H9 (cell line): ENCODE results near the gene ARL11. TPM values are rescaled to one million over a fixed set of nuclear protein-coding genes. Genes with fewer than 3 reads are reported as not detected.

Experiments used
- DNase-seq: peaks from one replicate; pipeline ENCODE4 v3.0.0-alpha.2; 2017
- H2AFZ ChIP-seq: one replicate; pipeline ENCODE4 v1.6.1; 2013; ENCODE audit warnings: mild to moderate bottlenecking, low read length, control low read depth, moderate library complexity
- H2AK5ac ChIP-seq: 2 replicates; pipeline ENCODE4 v1.6.1; 2013; ENCODE audit warnings: low read length, control low read depth, mixed read lengths; ENCODE audit not compliant: insufficient read length
- H2BK120ac ChIP-seq: one replicate; pipeline ENCODE4 v1.6.1; 2013; ENCODE audit warnings: low read depth, mild to moderate bottlenecking, low read length, control low read depth, inconsistent platforms; ENCODE audit not compliant: poor library complexity, severe bottlenecking
- H2BK12ac ChIP-seq: 2 replicates; pipeline ENCODE4 v1.6.1; 2013; ENCODE audit warnings: low read length, control low read depth, mixed read lengths, low read depth; ENCODE audit not compliant: insufficient read length
- H2BK15ac ChIP-seq: 2 replicates; pipeline ENCODE4 v1.6.1; 2013; ENCODE audit warnings: low read depth, low read length, control low read depth
- H2BK20ac ChIP-seq: one replicate; pipeline ENCODE4 v1.6.1; 2013; ENCODE audit warnings: low read depth, mild to moderate bottlenecking, low read length, control low read depth, inconsistent platforms; ENCODE audit not compliant: poor library complexity, severe bottlenecking
- H2BK5ac ChIP-seq: 2 replicates; pipeline ENCODE4 v1.6.1; 2013; ENCODE audit warnings: low read length, control low read depth, mixed read lengths; ENCODE audit not compliant: insufficient read length
- H3K14ac ChIP-seq: 2 replicates; pipeline ENCODE4 v1.6.1; 2013; ENCODE audit warnings: low read length, control low read depth; ENCODE audit not compliant: insufficient read depth
- H3K18ac ChIP-seq: 2 replicates; pipeline ENCODE4 v1.6.1; 2013; ENCODE audit warnings: low read depth, mild to moderate bottlenecking, mixed read lengths, low read length, control low read depth; ENCODE audit not compliant: insufficient read length
- H3K23ac ChIP-seq: 2 replicates; pipeline ENCODE4 v1.6.1; 2013; ENCODE audit warnings: low read length, control low read depth, mixed read lengths, low read depth; ENCODE audit not compliant: insufficient read length
- H3K23me2 ChIP-seq: 2 replicates; pipeline ENCODE4 v1.6.1; 2013; ENCODE audit warnings: low read depth, mild to moderate bottlenecking, mixed read lengths, low read length, control low read depth; ENCODE audit not compliant: insufficient read length, poor library complexity, severe bottlenecking
- H3K27ac ChIP-seq: 2 replicates; pipeline ENCODE4 v1.5.1; 2013; ENCODE audit warnings: low read length, control low read depth, mixed read lengths, low read depth; ENCODE audit not compliant: insufficient read length
- H3K27me3 ChIP-seq: 2 replicates; pipeline ENCODE4 v1.6.1; 2013; ENCODE audit warnings: low read length, control low read depth, inconsistent platforms; ENCODE audit not compliant: insufficient read depth
- H3K4ac ChIP-seq: 2 replicates; pipeline ENCODE4 v1.6.1; 2013; ENCODE audit warnings: low read depth, mild to moderate bottlenecking, control low read depth, inconsistent platforms, low read length, moderate library complexity
- H3K4me1 ChIP-seq: 2 replicates; pipeline ENCODE4 v1.6.1; 2013; ENCODE audit warnings: low read length, control low read depth, inconsistent platforms; ENCODE audit not compliant: insufficient read depth
- H3K4me2 ChIP-seq: 2 replicates; pipeline ENCODE4 v1.6.1; 2013; ENCODE audit warnings: low read length, control low read depth, mixed read lengths; ENCODE audit not compliant: insufficient read length, insufficient read depth
- H3K56ac ChIP-seq: 2 replicates; pipeline ENCODE4 v1.6.1; 2013; ENCODE audit warnings: low read depth, mild to moderate bottlenecking, mixed read lengths, low read length, control low read depth; ENCODE audit not compliant: insufficient read length
- H3K79me1 ChIP-seq: 2 replicates; pipeline ENCODE4 v1.6.1; 2013; ENCODE audit warnings: low read depth, mild to moderate bottlenecking, moderate library complexity, low read length, control low read depth, inconsistent platforms; ENCODE audit not compliant: insufficient read depth, poor library complexity, severe bottlenecking
- H3K79me2 ChIP-seq: 2 replicates; pipeline ENCODE4 v1.6.1; 2013; ENCODE audit warnings: low read length, control low read depth, inconsistent platforms; ENCODE audit not compliant: insufficient read depth
- H3K9ac ChIP-seq: 2 replicates; pipeline ENCODE4 v1.6.1; 2013; ENCODE audit warnings: low read length, control low read depth, mixed read lengths; ENCODE audit not compliant: insufficient read length; ENCODE audit errors: extremely low read depth
- H3K9me3 ChIP-seq: one replicate; pipeline ENCODE4 v1.6.1; 2013; ENCODE audit warnings: low read depth, low read length, inconsistent platforms; ENCODE audit not compliant: control insufficient read depth
- H3T11ph ChIP-seq: one replicate; pipeline ENCODE4 v1.6.1; 2013; ENCODE audit warnings: mild to moderate bottlenecking, low read length, control low read depth, inconsistent platforms
- H4K20me1 ChIP-seq: one replicate; pipeline ENCODE4 v1.6.1; 2013; ENCODE audit not compliant: control insufficient read depth, insufficient read length, insufficient read depth
- H4K5ac ChIP-seq: 2 replicates; pipeline ENCODE4 v1.6.1; 2013; ENCODE audit warnings: low read depth, mild to moderate bottlenecking, mixed read lengths, low read length, control low read depth; ENCODE audit not compliant: insufficient read length
- H4K8ac ChIP-seq: replicated peaks from 2 replicates; pipeline ENCODE4 v1.6.1; 2013; ENCODE audit warnings: low read length, control low read depth, mixed read lengths, low read depth; ENCODE audit not compliant: insufficient read length
- H4K91ac ChIP-seq: 2 replicates; pipeline ENCODE4 v1.6.1; 2013; ENCODE audit warnings: low read depth, mild to moderate bottlenecking, moderate library complexity, mixed read lengths, low read length, control low read depth; ENCODE audit not compliant: insufficient read length
- H3K27ac Mint-ChIP-seq, 3 experiments: 2 replicates in 2 of 3; 3 replicates in 1 of 3; pipeline ENCODE4 v1.8.0; 2020 to 2021; ENCODE audit warnings: mixed read lengths in 3 of 3, mild to moderate bottlenecking in 1 of 3, moderate library complexity in 1 of 3
- H3K27me3 Mint-ChIP-seq: 2 replicates; pipeline ENCODE4 v1.8.0; 2021; ENCODE audit warnings: low read depth, mild to moderate bottlenecking, moderate library complexity, mixed read lengths
- H3K36me3 Mint-ChIP-seq, 3 experiments: 2 replicates in 2 of 3; 3 replicates in 1 of 3; pipeline ENCODE4 v1.8.0; 2020 to 2021; ENCODE audit warnings: low read depth in 3 of 3, mixed read lengths in 3 of 3; ENCODE audit not compliant: insufficient read depth in 1 of 3
- H3K4me1 Mint-ChIP-seq, 2 experiments: 2 replicates each; pipeline ENCODE4 v1.8.0; 2020; ENCODE audit warnings: mixed read lengths in 2 of 2
- H3K4me3 Mint-ChIP-seq, 2 experiments: 2 replicates in 1 of 2; 3 replicates in 1 of 2; pipeline ENCODE4 v1.8.0; 2020 to 2021; ENCODE audit warnings: mild to moderate bottlenecking in 2 of 2, mixed read lengths in 2 of 2, moderate library complexity in 1 of 2
- H3K9me3 Mint-ChIP-seq, 2 experiments: 2 replicates in 1 of 2; 3 replicates in 1 of 2; pipeline ENCODE4 v1.8.0; 2020; ENCODE audit warnings: mild to moderate bottlenecking in 2 of 2, mixed read lengths in 2 of 2, moderate library complexity in 1 of 2
- WGBS: extraction: QIAGEN DNeasy Blood & Tissue Kit; methylation state at CpG from one replicate; pipeline ENCODE4 v1.1.7; 2013; ENCODE audit warnings: missing lambda C conversion rate, low lambda C conversion rate, mixed read lengths; ENCODE audit not compliant: insufficient read length; ENCODE audit errors: extremely low coverage; 5-methylcytosine and 5-hydroxymethylcytosine counted together
- total RNA-seq: library from RNA; stranded (reverse); gene quantifications from 2 replicates; pipeline ENCODE4 v1.2.1, GENCODE V29; 2021
- TF ChIP-seq, protein P1 (sequence below): fragments of 200-600 bp; sonication (generic); conservative IDR thresholded peaks from 3 replicates; pipeline ENCODE4 v1.8.0; 2021; ENCODE audit warnings: antibody characterized with exemption, mild to moderate bottlenecking

ARL11 gene
- total RNA-seq, 1 experiment from 2014 or later: 0.42 TPM

DNA sequence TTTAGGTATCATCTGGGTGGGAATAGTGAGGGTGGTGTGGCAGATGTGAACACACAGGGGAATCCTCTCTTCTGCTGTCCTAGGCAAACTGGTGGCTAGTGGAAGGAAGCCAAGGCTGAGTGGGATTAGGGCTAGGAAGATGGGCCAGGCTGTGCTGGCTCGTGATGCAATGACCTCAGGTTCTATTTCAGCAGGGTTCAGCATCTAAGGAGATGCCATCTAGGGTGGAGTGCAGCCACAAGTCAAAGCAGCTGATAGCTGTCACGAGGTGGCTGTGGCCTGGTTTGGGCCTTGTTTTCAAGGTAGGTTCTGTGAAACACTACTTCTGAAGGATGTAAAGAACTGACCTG lies 21.6 kb downstream of the ARL11 start:
- Histone ChIP-seq H4K5ac (no peak overlapping the region), H2BK12ac (no peak overlapping the region), H2AFZ (no peak overlapping the region), H3K14ac (no peak overlapping the region), H4K20me1 (no peaks in the 10 kb centered on the region), H3K79me2 (no peaks in the 10 kb centered on the region), H3K4me1 (no peaks in the 10 kb centered on the region; the same call in 1 of the 2 replicates), H2BK20ac (no peak overlapping the region), H3K4ac (no peak overlapping the region), H3K27me3 (no peaks in the 10 kb centered on the region), H2BK5ac (no peak overlapping the region), H3K56ac (no peak overlapping the region), H3K23me2 (no peaks in the 10 kb centered on the region), H3K9ac (no peak overlapping the region), H3K4me2 (no peak overlapping the region), H2BK15ac (no peak overlapping the region), H3K18ac (no peak overlapping the region), H3T11ph (no peak overlapping the region), H3K27ac (no peak overlapping the region), H3K9me3 (no peaks in the 10 kb centered on the region), H2AK5ac (no peak overlapping the region), H2BK120ac (no peak overlapping the region), H4K8ac (no peak overlapping the region), H4K91ac (no peak overlapping the region), H3K79me1 (no peaks in the 10 kb centered on the region), H3K23ac (no peak overlapping the region)
- Mint-ChIP-seq H3K36me3 (peaks cover 0 to 4% (median 0%) of the 10 kb centered on the region in 3 experiments; a peak in 1 of 7 replicates), H3K27ac (no peak overlapping the region), H3K4me1 (peaks cover 2 to 8% of the 10 kb centered on the region in 2 experiments), H3K9me3 (no peaks in the 10 kb centered on the region; a peak in 1 of 5 replicates), H3K27me3 (no peaks in the 10 kb centered on the region), H3K4me3 (no peak overlapping the region)
- WGBS: no CpG with 5 or more reads among the region's 2 CpGs
- no peak for DNase-seq
- TF ChIP-seq, protein P1, sequence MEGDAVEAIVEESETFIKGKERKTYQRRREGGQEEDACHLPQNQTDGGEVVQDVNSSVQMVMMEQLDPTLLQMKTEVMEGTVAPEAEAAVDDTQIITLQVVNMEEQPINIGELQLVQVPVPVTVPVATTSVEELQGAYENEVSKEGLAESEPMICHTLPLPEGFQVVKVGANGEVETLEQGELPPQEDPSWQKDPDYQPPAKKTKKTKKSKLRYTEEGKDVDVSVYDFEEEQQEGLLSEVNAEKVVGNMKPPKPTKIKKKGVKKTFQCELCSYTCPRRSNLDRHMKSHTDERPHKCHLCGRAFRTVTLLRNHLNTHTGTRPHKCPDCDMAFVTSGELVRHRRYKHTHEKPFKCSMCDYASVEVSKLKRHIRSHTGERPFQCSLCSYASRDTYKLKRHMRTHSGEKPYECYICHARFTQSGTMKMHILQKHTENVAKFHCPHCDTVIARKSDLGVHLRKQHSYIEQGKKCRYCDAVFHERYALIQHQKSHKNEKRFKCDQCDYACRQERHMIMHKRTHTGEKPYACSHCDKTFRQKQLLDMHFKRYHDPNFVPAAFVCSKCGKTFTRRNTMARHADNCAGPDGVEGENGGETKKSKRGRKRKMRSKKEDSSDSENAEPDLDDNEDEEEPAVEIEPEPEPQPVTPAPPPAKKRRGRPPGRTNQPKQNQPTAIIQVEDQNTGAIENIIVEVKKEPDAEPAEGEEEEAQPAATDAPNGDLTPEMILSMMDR: no peak
